Ishikawa (cell line): ENCODE measurements around the gene ZCCHC14.
A peak's percentile ranks its signal among the peaks of the same experiment; 100 is the strongest.

Source experiments
- CEBPB ChIP-seq: IDR thresholded peaks from 2 replicates; pipeline ENCODE4 v1.6.1; 2012
- CREB1 ChIP-seq: IDR thresholded peaks from 2 replicates; pipeline ENCODE4 v1.6.1; 2012; ENCODE audit warnings: low read depth
- EGR1 ChIP-seq: IDR thresholded peaks from 2 replicates; pipeline ENCODE4 v1.6.1; 2012
- EP300 ChIP-seq: IDR thresholded peaks from 2 replicates; pipeline ENCODE4 v1.6.1; 2012; ENCODE audit warnings: borderline replicate concordance
- FOXM1 ChIP-seq: IDR thresholded peaks from 2 replicates; pipeline ENCODE4 v1.6.1; 2012; ENCODE audit warnings: low read depth, borderline replicate concordance
- NFIC ChIP-seq: IDR thresholded peaks from 2 replicates; pipeline ENCODE4 v1.6.1; 2012
- RAD21 ChIP-seq: IDR thresholded peaks from 2 replicates; pipeline ENCODE4 v1.6.1; 2012; ENCODE audit warnings: low read depth
- TAF1 ChIP-seq: IDR thresholded peaks from 2 replicates; pipeline ENCODE4 v1.6.1; 2012; ENCODE audit warnings: low read depth, mild to moderate bottlenecking
- TCF12 ChIP-seq: IDR thresholded peaks from 2 replicates; pipeline ENCODE4 v1.6.1; 2012; ENCODE audit warnings: low read depth
- TEAD4 ChIP-seq: IDR thresholded peaks from 2 replicates; pipeline ENCODE4 v1.6.1; 2012
- YY1 ChIP-seq: IDR thresholded peaks from 2 replicates; pipeline ENCODE4 v1.6.1; 2012; ENCODE audit warnings: low read depth
- ZBTB7A ChIP-seq: IDR thresholded peaks from 2 replicates; pipeline ENCODE4 v1.6.1; 2012; ENCODE audit warnings: low read depth
- TF ChIP-seq, protein P1 (sequence below): IDR thresholded peaks from 2 replicates; pipeline ENCODE4 v1.6.1; 2012; ENCODE audit warnings: low read depth, mild to moderate bottlenecking
- TF ChIP-seq, protein P2 (sequence below): IDR thresholded peaks from 2 replicates; pipeline ENCODE4 v1.6.1; 2012
- TF ChIP-seq, protein P3 (sequence below): IDR thresholded peaks from 2 replicates; pipeline ENCODE4 v1.6.1; 2012

The ZCCHC14 gene

DNA sequence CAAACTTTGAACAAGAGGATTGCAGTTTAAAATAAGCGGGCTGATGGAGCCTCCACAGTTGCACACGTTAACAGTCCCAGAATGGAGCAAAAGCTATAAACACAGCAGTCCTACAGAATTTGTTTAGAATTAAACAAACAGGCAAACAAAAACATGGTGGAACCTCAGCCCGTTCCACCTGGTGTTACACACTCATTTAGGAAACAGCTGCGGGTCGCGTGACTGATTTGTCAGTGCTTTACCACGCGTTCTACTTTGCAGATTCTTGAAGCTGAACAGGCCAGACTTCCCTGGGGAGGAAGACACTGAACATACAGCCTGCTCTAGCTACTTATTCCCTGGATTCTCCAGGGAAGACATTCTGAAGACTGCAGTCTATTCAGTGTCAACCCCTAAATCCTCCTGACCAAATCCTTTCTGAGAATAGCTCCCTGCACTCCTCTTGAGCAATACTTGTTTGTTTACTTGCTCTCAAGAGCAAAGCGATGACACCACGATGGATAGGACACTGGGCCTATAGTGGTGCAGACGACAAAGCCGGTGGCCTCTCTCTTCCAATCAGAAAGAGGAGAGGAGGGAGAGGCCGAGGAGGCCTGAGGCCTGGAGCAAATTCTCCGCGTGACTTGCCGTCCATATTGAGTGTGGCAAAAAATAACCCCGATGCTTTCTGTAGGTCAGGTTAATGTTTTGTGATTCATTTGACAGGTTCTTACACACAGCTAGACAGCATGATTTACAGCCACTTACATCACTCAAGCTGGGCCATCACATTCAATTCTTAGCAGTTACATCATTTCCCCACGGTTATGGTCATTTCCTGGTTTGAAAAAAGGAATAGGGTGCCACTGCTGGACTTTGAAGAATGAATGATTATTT is 104.6 kb downstream of the ZCCHC14 start:
- TF ChIP-seq TEAD4 (peak; percentile 51), RAD21 (no peak), EGR1 (peak; percentile 78; the same call in 1 of the 2 replicates), TCF12 (no peak; the same call in 1 of the 2 replicates), NFIC (peak; percentile 17; the same call in 1 of the 2 replicates), FOXM1 (no peak), TAF1 (0 out of 2 replicates have a peak, but pooled peaks have one; percentile 41), CEBPB (peak; percentile 97), ZBTB7A (no peak), EP300 (peak; percentile 42; the same call in 1 of the 2 replicates), YY1 (peak; percentile 99), CREB1 (peak; percentile 79)
- TF ChIP-seq, protein P1, sequence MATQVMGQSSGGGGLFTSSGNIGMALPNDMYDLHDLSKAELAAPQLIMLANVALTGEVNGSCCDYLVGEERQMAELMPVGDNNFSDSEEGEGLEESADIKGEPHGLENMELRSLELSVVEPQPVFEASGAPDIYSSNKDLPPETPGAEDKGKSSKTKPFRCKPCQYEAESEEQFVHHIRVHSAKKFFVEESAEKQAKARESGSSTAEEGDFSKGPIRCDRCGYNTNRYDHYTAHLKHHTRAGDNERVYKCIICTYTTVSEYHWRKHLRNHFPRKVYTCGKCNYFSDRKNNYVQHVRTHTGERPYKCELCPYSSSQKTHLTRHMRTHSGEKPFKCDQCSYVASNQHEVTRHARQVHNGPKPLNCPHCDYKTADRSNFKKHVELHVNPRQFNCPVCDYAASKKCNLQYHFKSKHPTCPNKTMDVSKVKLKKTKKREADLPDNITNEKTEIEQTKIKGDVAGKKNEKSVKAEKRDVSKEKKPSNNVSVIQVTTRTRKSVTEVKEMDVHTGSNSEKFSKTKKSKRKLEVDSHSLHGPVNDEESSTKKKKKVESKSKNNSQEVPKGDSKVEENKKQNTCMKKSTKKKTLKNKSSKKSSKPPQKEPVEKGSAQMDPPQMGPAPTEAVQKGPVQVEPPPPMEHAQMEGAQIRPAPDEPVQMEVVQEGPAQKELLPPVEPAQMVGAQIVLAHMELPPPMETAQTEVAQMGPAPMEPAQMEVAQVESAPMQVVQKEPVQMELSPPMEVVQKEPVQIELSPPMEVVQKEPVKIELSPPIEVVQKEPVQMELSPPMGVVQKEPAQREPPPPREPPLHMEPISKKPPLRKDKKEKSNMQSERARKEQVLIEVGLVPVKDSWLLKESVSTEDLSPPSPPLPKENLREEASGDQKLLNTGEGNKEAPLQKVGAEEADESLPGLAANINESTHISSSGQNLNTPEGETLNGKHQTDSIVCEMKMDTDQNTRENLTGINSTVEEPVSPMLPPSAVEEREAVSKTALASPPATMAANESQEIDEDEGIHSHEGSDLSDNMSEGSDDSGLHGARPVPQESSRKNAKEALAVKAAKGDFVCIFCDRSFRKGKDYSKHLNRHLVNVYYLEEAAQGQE: no peak
- TF ChIP-seq, protein P2, sequence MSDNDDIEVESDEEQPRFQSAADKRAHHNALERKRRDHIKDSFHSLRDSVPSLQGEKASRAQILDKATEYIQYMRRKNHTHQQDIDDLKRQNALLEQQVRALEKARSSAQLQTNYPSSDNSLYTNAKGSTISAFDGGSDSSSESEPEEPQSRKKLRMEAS: peak; percentile 78
- TF ChIP-seq, protein P3, sequence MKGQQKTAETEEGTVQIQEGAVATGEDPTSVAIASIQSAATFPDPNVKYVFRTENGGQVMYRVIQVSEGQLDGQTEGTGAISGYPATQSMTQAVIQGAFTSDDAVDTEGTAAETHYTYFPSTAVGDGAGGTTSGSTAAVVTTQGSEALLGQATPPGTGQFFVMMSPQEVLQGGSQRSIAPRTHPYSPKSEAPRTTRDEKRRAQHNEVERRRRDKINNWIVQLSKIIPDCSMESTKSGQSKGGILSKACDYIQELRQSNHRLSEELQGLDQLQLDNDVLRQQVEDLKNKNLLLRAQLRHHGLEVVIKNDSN: peak; percentile 89

DNA sequence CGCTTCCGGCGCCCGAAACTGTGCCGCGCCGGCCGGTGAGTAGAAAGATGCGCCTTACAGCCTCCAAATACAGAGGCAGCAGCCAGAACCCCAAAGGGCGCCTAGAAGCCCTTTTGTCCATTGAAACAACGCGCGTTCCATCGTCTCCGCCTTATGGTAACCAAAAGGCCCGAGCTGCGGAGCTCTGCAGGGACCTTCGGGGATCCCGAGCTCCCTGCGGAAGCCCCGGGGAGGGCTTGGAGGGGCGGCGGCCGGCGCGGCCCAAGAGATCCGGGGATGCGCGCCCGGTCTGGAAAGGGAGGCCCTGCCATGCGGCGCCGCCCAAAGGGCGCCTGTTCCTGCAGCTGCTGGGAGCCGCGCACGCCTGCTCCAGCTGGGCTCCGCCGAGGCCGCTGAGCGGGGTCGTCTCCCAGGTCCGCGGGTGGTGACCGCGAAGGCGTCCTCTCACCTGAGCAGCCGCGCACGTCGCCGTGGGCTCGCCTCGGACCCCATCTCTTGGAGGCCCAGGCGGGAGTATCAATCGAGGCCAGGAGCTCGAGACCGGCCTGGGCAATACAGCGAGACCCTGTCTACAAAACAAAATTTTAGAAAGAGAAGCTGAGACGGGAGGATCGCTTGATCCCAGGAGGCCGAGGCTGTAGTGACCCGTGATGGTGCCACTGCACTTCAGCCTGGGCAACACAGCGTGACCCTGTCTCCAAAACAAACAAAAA is 108.5 kb downstream of the ZCCHC14 start:
- TF ChIP-seq RAD21 (no peak), TCF12 (peak; percentile 7; the same call in 1 of the 2 replicates), EP300 (no peak; the same call in 1 of the 2 replicates), NFIC (no peak), YY1 (no peak)

DNA sequence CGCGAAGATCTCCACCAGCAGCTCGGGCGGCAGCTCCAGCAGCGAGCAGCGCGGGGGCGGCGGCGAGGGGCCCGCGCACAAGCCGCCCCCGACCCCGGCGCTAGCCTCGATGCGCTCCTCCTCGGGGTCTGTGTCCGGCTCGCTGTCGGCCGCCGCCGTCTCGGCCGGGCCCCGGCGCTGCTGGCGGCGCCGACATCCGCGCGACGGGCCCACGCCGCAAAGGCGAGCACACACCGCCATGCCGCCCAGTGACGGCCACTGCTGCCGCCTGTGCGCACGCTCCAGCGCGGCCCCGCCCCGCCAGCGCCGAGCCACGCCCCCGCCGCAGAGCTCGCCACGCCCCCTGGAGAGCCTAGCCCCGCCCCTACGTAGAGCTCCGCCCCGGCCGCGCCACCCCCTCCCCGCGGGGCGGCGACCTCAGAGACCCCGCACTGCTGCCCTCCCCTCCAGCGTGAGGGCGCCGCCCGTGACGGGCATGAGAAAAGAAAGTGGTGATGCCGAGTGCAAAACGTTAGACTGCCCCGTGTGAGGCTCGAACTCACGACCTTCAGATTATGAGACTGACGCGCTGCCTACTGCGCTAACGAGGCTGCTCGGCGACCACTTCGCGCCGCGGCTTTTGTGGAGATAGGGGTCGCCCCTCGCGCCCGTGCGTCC is 109.2 kb downstream of the ZCCHC14 start, which contains the start of gene FBXO31:
TSS of gene FBXO31 (minus strand) at position 272 of the 657 bp plus-strand sequence. CDS start at position 240, 32 bp downstream.
- TF ChIP-seq TCF12: peak; percentile 36
- peak; percentile 65; the same call in 1 of the 2 replicates for TF ChIP-seq EGR1
- TF ChIP-seq CEBPB: 0 out of 2 replicates have a peak, but pooled peaks have one; percentile 10
- peak; percentile 57; the same call in 1 of the 2 replicates for TF ChIP-seq TAF1
- no peak; the same call in 1 of the 2 replicates for TF ChIP-seq EP300
- TF ChIP-seq TEAD4: peak; percentile 88
- TF ChIP-seq RAD21: no peak
- TF ChIP-seq YY1: peak; percentile 88
- TF ChIP-seq, protein P3: no peak
- TF ChIP-seq, protein P2: peak; percentile 76; the same call in 1 of the 2 replicates
- TF ChIP-seq, protein P1: no peak

DNA sequence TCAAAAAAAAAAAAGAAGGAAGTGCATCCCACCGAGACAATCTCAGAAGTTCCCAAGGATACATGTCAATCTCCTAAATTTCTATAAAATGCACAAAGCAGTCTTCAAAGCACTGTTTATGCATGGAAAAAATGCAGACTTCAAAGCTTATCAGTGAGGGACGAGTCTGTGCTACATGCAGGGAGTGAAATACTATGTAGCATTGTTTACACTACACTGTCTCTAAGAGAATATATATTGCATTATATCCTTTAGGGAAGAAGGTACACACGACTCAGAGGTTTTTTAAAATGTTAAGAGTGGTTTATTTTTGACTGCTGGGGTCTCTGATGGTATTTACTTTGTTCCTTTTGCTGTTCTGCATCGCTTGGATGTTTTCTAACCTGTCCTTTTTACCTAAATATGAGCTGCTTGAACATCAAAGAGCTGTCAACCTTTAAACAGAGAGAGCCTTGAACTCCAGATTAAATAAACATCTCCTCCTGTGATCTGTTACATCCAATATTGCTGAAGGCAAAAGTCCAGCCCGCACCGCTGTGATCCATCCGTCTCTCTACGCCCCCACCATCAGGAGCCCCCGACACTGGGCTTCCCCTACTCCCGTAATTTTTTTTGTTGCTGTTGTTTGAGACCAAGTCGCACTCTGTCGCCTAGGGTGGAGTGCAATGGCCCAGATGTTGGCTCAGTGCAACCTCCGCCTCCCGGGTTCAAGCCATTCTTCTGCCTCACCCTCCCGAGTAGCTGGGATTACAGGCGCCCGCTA is 110.6 kb downstream of the ZCCHC14 start:
- no peak for TF ChIP-seq CREB1
- TF ChIP-seq FOXM1: no peak
- TF ChIP-seq YY1: no peak
- TF ChIP-seq CEBPB: no peak
- TF ChIP-seq EP300: no peak
- TF ChIP-seq, protein P3: no peak
- TF ChIP-seq TCF12: no peak
- no peak for TF ChIP-seq TEAD4
- no peak for TF ChIP-seq EGR1
- TF ChIP-seq, protein P2: no peak
- TF ChIP-seq TAF1: no peak
- no peak for TF ChIP-seq ZBTB7A
- no peak for TF ChIP-seq RAD21
- TF ChIP-seq, protein P1: no peak
